ENCODE results near the gene DDX27.

The DDX27 gene

DNA sequence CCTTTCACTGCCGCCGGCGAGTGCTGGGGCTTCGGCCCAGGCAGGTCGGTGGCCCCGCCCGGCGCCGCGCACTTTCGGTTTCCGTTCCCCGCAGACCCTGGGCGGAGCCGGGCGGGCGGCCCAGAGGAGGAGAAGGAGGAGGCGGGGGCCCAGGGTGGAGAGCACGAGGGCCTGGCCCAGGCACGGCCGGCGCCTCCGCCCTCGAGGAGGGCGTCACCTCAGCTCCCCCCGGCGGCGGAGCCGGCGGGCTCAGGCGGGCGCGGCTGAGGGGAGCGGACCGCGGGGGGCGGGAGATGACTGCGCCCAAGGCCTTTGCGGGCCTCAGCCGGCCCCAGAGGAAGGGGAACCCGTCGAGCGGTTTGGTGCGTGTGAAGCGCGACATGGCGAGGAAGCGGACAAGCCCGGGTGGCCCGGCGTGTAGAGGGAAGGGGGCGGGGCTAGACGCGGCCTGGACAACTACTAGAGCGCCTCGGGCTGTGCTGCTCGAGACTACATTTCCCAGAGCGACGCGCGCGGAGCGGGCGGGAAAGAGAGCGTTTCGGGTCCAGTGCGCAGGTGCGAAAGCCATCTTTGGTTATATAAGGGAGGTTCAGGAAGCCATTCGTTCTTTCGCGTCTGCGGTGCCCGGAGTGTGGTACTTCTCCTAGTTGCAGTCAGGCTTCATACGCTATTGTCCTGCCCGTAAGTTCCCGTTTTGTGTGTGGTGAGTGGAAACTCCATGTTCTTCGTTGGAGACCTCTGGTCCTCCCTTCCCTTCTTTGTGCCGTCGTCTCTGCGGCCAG, 59.0 kb downstream of the DDX27 start, which contains the start of gene ZNFX1:
TSS of gene ZNFX1 (minus strand) at position 22 of the 782 bp plus-strand sequence. CDS start 2,218 bp downstream, outside the sequence.
- peak; percentile 98 for DNase-seq (ENCODE audit: low spot score in 2 of 2)
- peaks cover 86% of the 10 kb centered on the region for H3K36me3 Mint-ChIP-seq (ENCODE audit: insufficient read depth)
- H3K9me3 Mint-ChIP-seq: peaks cover 11% of the 10 kb centered on the region
- H3K4me3 Mint-ChIP-seq: peak within 1 kb of the TSS; percentile 100
- peak within 1 kb of the TSS; percentile 98 for H3K27ac Mint-ChIP-seq (ENCODE audit: low read depth)
- peak; percentile 86 for ATAC-seq (replicated peaks; ENCODE audit: extremely low read depth, poor library complexity, severe bottlenecking)
- H3K4me1 Mint-ChIP-seq: peaks cover 69% of the 10 kb centered on the region
- no peaks in the 10 kb centered on the region for H3K27me3 Mint-ChIP-seq

DNA sequence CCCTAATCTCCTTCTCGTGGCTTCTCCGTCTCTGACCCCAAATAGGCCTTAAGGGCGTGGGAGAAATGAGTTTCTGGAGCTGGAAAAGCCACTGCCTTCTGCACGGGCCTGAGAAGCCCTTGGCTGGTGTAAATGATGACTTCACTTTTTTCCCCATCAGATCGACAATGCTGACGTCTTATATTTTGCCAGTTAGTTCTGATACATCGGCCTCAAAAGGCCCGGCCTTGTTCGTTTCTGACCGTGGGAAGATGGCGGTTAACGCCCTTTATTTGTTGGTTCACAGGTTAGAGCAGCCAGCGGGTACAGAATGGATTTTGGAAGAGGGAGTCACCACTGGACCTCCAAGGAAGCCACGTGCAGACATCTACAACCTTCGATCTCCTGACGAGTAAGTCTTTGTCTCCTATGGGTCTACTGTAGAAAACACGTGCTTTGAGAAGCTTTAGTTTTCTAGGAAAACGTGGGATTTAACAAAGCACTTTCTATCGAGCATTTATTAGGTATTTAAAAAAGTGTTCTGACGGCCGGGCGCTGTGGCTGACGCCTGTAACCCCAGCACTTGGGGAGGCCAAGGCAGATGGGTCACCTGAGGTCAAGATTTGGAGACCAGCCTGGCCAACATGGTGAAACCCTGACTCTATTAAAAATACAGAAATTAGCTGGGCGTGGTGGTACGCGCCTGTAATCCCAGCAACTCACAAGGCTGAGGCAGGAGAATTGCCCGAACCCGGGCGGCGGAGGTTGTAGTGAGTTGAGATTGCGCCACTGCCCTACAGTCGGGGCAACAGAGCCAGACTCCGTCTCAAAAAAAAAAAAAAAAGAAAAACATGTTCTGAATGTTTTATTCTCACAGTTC, 59.8 kb downstream of the DDX27 start:
- Mint-ChIP-seq H3K9me3 (peaks cover 19% of the 10 kb centered on the region), H3K4me3 (peak overlapping the region; percentile 100), H3K27me3 (no peaks in the 10 kb centered on the region), H3K27ac (ENCODE audit: low read depth) (peak overlapping the region; percentile 98), H3K36me3 (ENCODE audit: insufficient read depth) (peaks cover 86% of the 10 kb centered on the region), H3K4me1 (peaks cover 78% of the 10 kb centered on the region)
- DNase-seq (ENCODE audit: low spot score in 2 of 2) (no peak), ATAC-seq (replicated peaks; ENCODE audit: extremely low read depth, poor library complexity, severe bottlenecking) (no peak)

DNA sequence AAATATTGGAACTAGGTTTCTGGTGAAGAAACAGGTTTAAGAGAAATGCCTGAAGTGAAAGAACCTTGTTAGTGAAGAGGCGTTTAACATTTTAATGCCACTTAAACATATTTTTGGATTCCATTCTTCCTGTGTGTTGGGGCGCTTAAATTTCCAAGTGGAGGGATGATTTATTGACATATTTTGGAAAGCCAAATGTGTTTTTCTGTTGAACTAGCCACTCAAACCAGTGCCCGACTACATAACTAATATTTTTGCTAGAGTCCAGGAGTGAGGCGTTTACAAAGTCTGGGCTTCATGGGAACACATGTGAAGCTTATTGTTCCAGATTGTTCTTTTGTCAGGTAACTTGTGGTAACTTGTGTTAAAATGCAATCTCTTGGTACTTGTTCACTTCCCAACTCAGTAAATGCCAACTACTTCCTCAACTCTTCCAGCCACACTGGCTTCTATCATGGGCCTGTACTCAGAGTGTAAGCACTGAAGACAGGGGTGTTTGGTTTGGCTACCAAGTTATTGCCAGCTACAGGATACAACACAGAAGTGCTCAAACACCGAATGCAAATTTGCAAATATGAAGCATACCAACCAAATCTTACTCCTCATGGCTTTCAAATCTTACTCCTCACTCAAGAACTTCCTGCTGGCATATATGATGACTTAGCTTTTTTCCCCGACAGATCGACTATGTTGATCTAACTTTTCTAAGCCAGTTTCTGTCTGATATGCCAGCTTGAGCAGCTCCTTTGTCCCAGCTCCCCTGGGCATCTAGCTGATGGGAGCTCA, 60.7 kb downstream of the DDX27 start:
- DNase-seq (ENCODE audit: low spot score in 2 of 2) (no peak), ATAC-seq (replicated peaks; ENCODE audit: extremely low read depth, poor library complexity, severe bottlenecking) (no peak)
- peaks cover 84% of the 10 kb centered on the region for H3K4me1 Mint-ChIP-seq
- no peaks in the 10 kb centered on the region for H3K27me3 Mint-ChIP-seq
- H3K9me3 Mint-ChIP-seq: peaks cover 22% of the 10 kb centered on the region
- peak overlapping the region; percentile 98 for H3K27ac Mint-ChIP-seq (ENCODE audit: low read depth)
- H3K36me3 Mint-ChIP-seq (ENCODE audit: insufficient read depth): peaks cover 84% of the 10 kb centered on the region
- H3K4me3 Mint-ChIP-seq: peak overlapping the region; percentile 100

DNA sequence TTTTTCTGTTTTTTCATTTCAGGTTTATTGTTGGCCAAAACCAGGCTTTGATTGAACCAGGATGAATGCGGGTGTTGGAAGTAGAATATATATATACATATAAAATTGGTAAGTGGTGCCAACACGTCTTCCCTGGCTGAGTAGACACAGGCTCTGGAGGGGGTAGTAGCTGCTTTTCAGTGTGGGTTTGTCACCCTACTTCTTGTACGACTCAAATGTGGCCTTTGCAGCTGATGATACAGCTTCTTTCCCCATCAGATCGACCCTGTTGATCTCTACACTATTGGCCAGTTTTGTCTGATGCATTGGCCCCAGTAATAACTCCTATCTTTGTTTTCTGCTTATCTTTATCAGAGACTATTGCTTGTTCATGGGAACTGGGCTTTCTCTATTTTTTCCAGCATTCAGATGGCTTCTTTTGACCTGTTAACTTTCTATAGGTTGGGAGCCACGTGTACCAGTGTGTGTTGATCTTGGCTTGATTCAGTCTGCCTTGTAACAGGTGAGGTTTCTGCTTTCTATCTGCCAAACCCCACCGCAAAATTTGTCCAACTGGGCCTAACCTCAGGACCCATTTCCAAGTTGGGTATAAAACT, 61.3 kb downstream of the DDX27 start:
- Mint-ChIP-seq H3K4me3 (peak overlapping the region; percentile 100), H3K4me1 (peaks cover 89% of the 10 kb centered on the region), H3K36me3 (ENCODE audit: insufficient read depth) (peaks cover 83% of the 10 kb centered on the region), H3K9me3 (peaks cover 28% of the 10 kb centered on the region), H3K27ac (ENCODE audit: low read depth) (peak overlapping the region; percentile 98), H3K27me3 (no peaks in the 10 kb centered on the region)
- no peak for ATAC-seq (replicated peaks; ENCODE audit: extremely low read depth, poor library complexity, severe bottlenecking)
- no peak for DNase-seq (ENCODE audit: low spot score in 2 of 2)

DNA sequence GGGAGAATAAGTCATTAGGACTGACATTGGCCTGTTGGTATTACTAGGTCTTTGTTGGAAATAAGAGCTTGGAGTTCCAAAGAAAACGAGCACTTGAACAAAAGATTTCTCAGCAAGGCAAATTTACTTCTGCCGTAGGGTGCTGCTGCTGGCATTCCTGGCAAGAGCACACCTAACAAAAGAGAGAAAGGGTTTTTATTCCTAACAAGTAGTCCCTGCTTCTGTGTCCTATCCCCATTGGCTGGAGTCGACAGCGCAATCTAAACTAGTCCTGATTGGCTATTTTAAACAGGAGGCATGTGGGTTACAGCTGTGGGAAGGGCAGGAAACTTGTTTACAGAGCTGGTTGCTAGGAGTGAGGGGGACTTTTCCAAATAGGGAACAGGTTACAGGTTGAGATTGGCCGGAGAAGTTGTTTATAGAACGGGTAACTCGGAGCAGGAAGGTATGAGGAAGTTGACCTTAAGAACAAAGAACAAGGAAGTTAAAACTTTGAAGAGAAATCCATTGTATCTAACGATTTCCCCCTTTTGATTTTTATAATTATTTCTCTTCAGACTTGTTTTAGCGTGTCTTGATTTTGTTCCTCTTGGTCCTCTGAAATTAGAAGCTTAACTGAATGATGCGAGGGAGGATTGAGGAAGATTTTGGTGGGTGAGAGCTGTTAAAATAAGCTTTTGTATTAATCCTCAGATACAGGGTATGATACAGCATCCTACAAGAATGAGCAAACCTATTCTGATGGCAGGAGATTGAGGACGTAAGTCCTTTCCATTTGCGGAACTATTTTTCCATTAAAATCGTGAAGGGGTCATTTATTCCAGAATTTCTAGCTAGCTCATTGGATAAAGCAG, 62.1 kb downstream of the DDX27 start:
- H3K27ac Mint-ChIP-seq (ENCODE audit: low read depth): peak overlapping the region; percentile 98
- H3K27me3 Mint-ChIP-seq: no peaks in the 10 kb centered on the region
- peaks cover 87% of the 10 kb centered on the region for H3K4me1 Mint-ChIP-seq
- peaks cover 30% of the 10 kb centered on the region for H3K9me3 Mint-ChIP-seq
- H3K4me3 Mint-ChIP-seq: peak overlapping the region; percentile 100
- ATAC-seq (replicated peaks; ENCODE audit: extremely low read depth, poor library complexity, severe bottlenecking) (no peak), DNase-seq (ENCODE audit: low spot score in 2 of 2) (no peak)
- H3K36me3 Mint-ChIP-seq (ENCODE audit: insufficient read depth): peaks cover 86% of the 10 kb centered on the region

DNA sequence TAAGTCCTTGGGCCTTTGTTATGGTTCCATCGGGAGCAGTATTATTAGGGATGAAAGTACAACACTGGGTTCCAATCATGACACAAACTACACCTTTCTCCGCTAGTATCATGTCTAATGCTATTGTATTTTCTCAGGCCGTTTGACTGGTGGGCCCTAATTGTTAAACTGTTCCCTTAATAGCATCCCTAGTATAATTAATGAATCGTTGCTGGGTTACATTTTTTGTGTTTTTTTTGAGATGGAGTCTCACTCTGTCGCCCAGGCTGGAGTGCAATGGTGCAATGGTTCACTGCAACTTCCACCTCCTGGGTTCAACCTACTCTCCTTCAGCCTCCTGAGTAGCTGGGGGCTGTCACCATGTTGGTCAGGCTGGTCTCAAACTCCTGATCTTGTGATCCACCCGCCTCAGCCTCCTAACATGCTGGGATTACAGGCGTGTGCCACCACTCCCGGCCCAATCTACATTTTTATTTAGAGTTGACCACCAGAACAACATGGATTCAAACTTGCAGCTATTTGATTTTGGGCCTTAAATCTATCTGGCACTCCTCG, 62.8 kb downstream of the DDX27 start:
- ATAC-seq (replicated peaks; ENCODE audit: extremely low read depth, poor library complexity, severe bottlenecking): no peak
- Mint-ChIP-seq H3K27ac (ENCODE audit: low read depth) (peak overlapping the region; percentile 98), H3K4me1 (peaks cover 81% of the 10 kb centered on the region), H3K27me3 (no peaks in the 10 kb centered on the region), H3K4me3 (peak overlapping the region; percentile 100), H3K9me3 (peaks cover 33% of the 10 kb centered on the region), H3K36me3 (ENCODE audit: insufficient read depth) (peaks cover 91% of the 10 kb centered on the region)
- DNase-seq (ENCODE audit: low spot score in 2 of 2): no peak

DNA sequence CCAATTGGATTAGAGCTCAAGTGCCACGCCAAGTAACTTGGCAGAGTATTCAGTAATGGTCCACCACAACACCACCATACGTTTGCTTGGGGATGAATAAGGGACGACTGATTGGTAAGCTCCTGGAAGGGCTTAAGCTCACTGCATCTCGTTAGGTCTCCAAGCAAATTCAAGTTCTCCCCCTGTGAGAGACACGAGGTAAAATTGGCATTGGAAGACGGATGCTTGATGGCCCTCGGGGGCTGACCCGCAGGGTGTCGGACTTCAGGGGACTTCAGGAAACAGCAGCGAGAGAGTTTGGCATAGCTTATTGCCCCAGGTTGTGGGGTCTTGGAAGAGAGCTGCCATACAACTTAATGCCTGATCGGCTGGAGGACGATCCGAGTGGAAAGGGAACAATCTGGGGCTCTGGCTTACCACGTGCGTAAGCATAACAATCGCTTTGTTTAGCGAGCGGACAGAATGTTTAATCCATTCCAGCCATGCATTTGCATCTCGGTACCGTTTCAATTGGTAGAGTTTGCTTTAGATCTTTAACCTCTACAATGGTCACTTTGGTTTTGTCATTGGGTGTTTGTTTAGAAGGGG, 63.5 kb downstream of the DDX27 start:
- peak overlapping the region; percentile 100 for H3K4me3 Mint-ChIP-seq
- H3K27me3 Mint-ChIP-seq: no peaks in the 10 kb centered on the region
- peaks cover 89% of the 10 kb centered on the region for H3K36me3 Mint-ChIP-seq (ENCODE audit: insufficient read depth)
- H3K4me1 Mint-ChIP-seq: peaks cover 80% of the 10 kb centered on the region
- H3K27ac Mint-ChIP-seq (ENCODE audit: low read depth): peak overlapping the region; percentile 98
- ATAC-seq (replicated peaks; ENCODE audit: extremely low read depth, poor library complexity, severe bottlenecking) (no peak), DNase-seq (ENCODE audit: low spot score in 2 of 2) (no peak)
- H3K9me3 Mint-ChIP-seq: peaks cover 38% of the 10 kb centered on the region

DNA sequence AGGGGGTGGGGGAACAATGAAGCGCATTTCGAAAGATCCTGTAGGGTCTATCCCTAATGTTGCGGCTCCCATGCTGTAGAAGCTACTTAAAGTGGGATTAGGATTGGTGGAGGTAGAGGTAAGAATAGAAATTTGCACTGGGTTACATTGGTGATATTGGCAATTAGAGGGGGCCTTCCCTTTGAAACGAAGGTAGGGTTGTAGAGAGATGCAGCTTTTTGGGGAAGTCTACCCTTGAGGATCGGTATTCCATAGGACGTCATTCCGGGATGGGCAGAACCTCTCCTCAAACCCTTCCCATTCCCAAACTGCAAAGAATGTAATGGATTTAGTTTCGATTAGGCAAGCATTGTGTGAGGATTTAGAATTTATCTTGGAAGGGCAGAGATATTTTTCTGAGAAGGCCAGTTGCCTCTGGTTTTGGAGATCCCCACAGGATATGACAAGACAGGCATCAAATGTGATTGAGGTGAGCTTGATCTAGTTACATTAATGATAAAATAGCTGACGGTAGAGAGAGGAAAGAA, 64.0 kb downstream of the DDX27 start:
- peak overlapping the region; percentile 98 for H3K27ac Mint-ChIP-seq (ENCODE audit: low read depth)
- H3K9me3 Mint-ChIP-seq: peaks cover 38% of the 10 kb centered on the region
- no peak for DNase-seq (ENCODE audit: low spot score in 2 of 2)
- H3K4me3 Mint-ChIP-seq: peak overlapping the region; percentile 100
- no peaks in the 10 kb centered on the region for H3K27me3 Mint-ChIP-seq
- ATAC-seq (replicated peaks; ENCODE audit: extremely low read depth, poor library complexity, severe bottlenecking): peak; percentile 64
- H3K4me1 Mint-ChIP-seq: peaks cover 78% of the 10 kb centered on the region
- peaks cover 86% of the 10 kb centered on the region for H3K36me3 Mint-ChIP-seq (ENCODE audit: insufficient read depth)

DNA sequence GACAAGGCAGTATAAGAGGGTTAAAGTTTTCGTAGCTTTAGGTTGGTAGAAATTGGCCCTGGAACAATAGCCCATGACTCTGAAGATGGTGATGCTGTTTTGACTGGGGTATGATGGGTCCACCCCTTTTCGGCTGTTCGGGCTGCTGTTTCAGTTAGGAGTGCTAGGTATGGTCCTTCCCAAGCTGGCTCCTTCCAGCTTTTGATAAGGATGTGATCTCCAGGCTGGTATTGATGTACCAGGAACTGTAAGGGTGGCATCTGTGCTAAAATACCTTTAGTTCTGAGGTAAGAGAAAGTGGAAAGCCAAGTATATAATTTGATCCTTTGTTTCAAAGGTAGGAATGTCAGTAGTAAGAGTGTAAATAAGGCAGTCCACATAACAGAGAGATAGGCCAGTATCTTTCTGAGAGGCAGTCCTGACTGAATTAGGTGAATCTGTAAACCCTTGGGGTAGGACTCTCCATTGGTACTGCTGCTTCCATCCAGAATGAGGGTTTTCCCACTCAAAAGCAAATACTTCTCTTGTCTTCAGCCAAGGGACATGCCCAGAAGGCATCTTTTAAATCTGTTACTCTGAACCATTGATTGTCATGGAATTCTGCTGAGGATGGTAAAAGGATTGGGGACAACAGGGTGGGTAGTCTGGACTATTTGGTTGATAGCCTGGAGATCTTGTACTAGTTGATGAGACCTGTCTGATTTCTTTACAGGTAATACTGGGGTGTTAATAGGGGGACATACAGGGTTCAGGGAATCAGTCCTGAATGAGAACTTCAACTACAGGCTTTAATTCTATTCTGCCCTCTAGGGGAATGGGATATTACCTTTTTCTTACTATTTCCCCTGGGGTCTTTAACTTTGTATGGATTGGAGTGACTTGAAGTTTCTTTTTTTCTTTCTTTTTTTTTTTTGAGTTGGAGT, 64.7 kb downstream of the DDX27 start:
- ATAC-seq (replicated peaks; ENCODE audit: extremely low read depth, poor library complexity, severe bottlenecking): no peak
- DNase-seq (ENCODE audit: low spot score in 2 of 2): no peak
- no peaks in the 10 kb centered on the region for H3K27me3 Mint-ChIP-seq
- peak overlapping the region; percentile 100 for H3K4me3 Mint-ChIP-seq
- peaks cover 38% of the 10 kb centered on the region for H3K9me3 Mint-ChIP-seq
- peak overlapping the region; percentile 98 for H3K27ac Mint-ChIP-seq (ENCODE audit: low read depth)
- H3K36me3 Mint-ChIP-seq (ENCODE audit: insufficient read depth): peaks cover 84% of the 10 kb centered on the region
- H3K4me1 Mint-ChIP-seq: peaks cover 71% of the 10 kb centered on the region

DNA sequence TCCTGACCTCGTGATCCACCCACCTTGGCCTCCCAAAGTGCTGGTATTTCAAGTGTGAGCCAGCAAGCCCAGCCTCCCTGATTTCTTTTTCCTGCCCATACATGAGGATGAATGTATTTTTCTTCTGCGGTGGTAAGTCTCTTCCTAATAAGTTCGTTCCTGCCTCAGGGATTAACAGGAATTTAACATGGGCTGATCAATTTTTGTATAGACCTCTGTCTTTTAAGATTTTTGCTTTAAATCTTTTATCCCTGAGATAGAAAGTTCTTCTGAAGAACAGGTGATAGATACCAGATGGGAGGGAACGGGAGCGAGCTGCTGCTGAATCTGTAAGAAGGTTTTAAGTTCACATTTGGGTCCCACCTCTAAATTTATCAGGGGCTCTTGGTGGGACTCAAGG, 65.6 kb downstream of the DDX27 start:
- no peak for DNase-seq (ENCODE audit: low spot score in 2 of 2)
- no peak for ATAC-seq (replicated peaks; ENCODE audit: extremely low read depth, poor library complexity, severe bottlenecking)
- no peaks in the 10 kb centered on the region for H3K27me3 Mint-ChIP-seq
- H3K36me3 Mint-ChIP-seq (ENCODE audit: insufficient read depth): peaks cover 82% of the 10 kb centered on the region
- H3K27ac Mint-ChIP-seq (ENCODE audit: low read depth): peak overlapping the region; percentile 98
- H3K4me1 Mint-ChIP-seq: peaks cover 67% of the 10 kb centered on the region
- H3K9me3 Mint-ChIP-seq: peaks cover 38% of the 10 kb centered on the region
- peak overlapping the region; percentile 51 for H3K4me3 Mint-ChIP-seq
